Testis (tissue), 2 donors: ENCODE data around the gene MIGA1.

Source experiments
- CTCF ChIP-seq, 3 experiments: fragments of 450-650 bp in 2 of 3; fragments of 200-600 bp in 1 of 3; sonication (generic) in 1 of 3; IDR thresholded peaks; one replicate each; pipeline ENCODE4 v1.5.1; 2016 to 2019; ENCODE audit warnings: antibody characterized with exemption in 3 of 3, mild to moderate bottlenecking in 2 of 3, moderate library complexity in 1 of 3
- POLR2A ChIP-seq: fragments of 450-650 bp; IDR thresholded peaks from one replicate; pipeline ENCODE4 v1.6.1; 2017; ENCODE audit warnings: antibody characterized with exemption, mild to moderate bottlenecking, moderate library complexity

DNA sequence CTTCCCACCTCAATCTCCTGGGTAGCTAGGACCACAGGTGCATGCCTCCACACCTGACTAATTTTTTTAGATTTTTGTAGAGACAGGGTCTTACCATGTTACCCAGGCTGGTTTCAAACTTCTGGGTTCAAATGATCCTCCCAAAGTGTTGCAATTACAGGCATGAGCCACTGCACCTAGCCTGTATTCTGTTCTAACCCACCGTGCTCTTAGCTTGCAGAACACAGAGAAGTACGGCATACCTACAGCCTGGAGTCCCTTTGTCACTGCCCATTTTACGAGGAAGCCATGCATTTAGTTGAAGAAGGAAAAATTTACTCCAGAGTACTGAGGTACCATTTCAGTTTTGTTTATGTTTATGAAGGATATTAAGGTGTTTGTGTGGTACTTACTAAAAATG is 79.3 kb downstream of the MIGA1 start:
- no peak for TF ChIP-seq CTCF (IDR thresholded peaks at IDR 0.05)
- TF ChIP-seq POLR2A = no peak
